ENCODE data around the gene TMEM45B. TPM values are rescaled to one million over a fixed set of nuclear protein-coding genes. Genes with fewer than 3 reads are reported as not detected.

Gene TMEM45B
- total and polyA plus RNA-seq, 2 of the 13 experiments (the other 11 are each of a cell fraction or from before 2014, with no cell fraction given): 29.1 to 181 TPM

DNA sequence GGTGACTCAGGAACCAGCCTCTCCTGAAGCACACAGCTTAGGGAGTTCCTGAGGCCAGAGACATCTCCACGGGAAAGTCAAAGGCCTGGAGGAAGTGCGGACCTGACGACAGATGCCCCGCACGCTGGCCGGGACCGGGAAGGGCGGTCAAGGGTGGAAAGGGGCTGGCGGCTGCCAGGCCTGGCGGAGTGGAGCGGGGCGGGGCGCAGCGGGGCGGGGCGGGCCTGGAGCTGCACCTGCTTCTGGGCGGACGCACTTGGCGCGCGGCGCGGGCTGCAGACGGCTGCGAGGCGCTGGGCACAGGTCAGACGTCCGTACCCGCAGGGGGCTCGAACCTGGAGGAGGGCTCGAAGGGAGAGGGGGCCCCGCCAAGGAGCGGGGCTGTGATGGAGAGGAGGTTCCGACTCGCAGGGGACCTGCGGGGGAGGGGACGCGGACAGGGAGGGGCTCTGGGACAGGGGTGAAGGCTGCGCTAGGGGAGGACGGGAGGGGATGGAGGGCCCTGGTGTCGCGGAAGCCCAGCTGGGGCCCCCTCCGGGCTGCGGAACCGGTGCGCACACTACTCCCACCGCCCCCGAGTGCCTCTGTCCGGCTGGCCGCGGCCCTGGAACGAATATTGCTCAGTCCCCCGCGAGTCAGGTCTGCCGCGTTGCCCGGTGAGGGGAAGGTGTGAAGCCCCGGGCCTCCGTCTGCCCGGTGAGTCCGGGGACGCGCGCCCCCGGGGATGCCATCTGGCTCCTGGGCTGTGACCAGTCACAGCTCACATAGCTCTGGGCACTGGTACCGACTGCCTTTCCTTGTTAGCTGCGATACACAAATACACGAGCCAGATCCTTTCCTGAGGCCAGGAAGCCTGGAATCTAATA lies at the start of gene TMEM45B (continued):
- TF ChIP-seq JARID2 (CRISPR knock-in tag; IDR thresholded peaks at IDR 0.05; ENCODE audit: insufficient replicate concordance) (no peak), KLF15 (CRISPR knock-in tag; IDR thresholded peaks at IDR 0.05; ENCODE audit: borderline replicate concordance) (no peak), MED1 (CRISPR knock-in tag; IDR thresholded peaks at IDR 0.05) (peak; percentile 49; the same call in 1 of the 2 replicates), ZNF724P (CRISPR knock-in tag; IDR thresholded peaks at IDR 0.05; ENCODE audit: borderline replicate concordance) (peak; percentile 30; the same call in 1 of the 2 replicates), ZNF329 (CRISPR knock-in tag; IDR thresholded peaks at IDR 0.05; ENCODE audit: low read depth) (0 out of 2 replicates have a peak, but pooled peaks have one; percentile 48), KLF13 (CRISPR knock-in tag; IDR thresholded peaks at IDR 0.05) (no peak), EHMT2 (IDR thresholded peaks at IDR 0.05; ENCODE audit: borderline replicate concordance, low read depth, low read length) (no peak), ZNF484 (CRISPR knock-in tag; IDR thresholded peaks at IDR 0.05; ENCODE audit: borderline replicate concordance, low read depth) (no peak), ZNF746 (CRISPR knock-in tag; IDR thresholded peaks at IDR 0.05) (no peak), RBFOX2 (IDR thresholded peaks at IDR 0.05; ENCODE audit: low read depth, low read length) (peak; percentile 83), CHD4 (IDR thresholded peaks at IDR 0.05; ENCODE audit: borderline replicate concordance, low read length) (no peak), SSRP1 (CRISPR knock-in tag; IDR thresholded peaks at IDR 0.05) (no peak), ZSCAN5A (CRISPR knock-in tag; IDR thresholded peaks at IDR 0.05; ENCODE audit: borderline replicate concordance) (no peak), MTF1 (CRISPR knock-in tag; IDR thresholded peaks at IDR 0.05) (no peak), HNRNPH1 (optimal IDR thresholded peaks at IDR 0.05; ENCODE audit: low read depth, low read length) (no peak), ZNF713 (CRISPR knock-in tag; IDR thresholded peaks at IDR 0.05) (no peak), CSRNP1 (CRISPR knock-in tag; IDR thresholded peaks at IDR 0.05) (peak; percentile 22; the same call in 1 of the 2 replicates), FOXO4 (CRISPR knock-in tag; conservative IDR thresholded peaks at IDR 0.05) (no peak), CENPX (CRISPR knock-in tag; IDR thresholded peaks at IDR 0.05) (no peak), ZNF543 (CRISPR knock-in tag; IDR thresholded peaks at IDR 0.05) (no peak), CREB1 (IDR thresholded peaks at IDR 0.05) (no peak), CREB1 (CRISPR knock-in tag; IDR thresholded peaks at IDR 0.05) (no peak)
- TF ChIP-seq, protein P1, sequence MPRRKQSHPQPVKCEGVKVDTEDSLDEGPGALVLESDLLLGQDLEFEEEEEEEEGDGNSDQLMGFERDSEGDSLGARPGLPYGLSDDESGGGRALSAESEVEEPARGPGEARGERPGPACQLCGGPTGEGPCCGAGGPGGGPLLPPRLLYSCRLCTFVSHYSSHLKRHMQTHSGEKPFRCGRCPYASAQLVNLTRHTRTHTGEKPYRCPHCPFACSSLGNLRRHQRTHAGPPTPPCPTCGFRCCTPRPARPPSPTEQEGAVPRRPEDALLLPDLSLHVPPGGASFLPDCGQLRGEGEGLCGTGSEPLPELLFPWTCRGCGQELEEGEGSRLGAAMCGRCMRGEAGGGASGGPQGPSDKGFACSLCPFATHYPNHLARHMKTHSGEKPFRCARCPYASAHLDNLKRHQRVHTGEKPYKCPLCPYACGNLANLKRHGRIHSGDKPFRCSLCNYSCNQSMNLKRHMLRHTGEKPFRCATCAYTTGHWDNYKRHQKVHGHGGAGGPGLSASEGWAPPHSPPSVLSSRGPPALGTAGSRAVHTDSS (CRISPR knock-in tag; conservative IDR thresholded peaks at IDR 0.05): no peak
